Measurements from ENCODE around the gene KCNJ2.

DNA sequence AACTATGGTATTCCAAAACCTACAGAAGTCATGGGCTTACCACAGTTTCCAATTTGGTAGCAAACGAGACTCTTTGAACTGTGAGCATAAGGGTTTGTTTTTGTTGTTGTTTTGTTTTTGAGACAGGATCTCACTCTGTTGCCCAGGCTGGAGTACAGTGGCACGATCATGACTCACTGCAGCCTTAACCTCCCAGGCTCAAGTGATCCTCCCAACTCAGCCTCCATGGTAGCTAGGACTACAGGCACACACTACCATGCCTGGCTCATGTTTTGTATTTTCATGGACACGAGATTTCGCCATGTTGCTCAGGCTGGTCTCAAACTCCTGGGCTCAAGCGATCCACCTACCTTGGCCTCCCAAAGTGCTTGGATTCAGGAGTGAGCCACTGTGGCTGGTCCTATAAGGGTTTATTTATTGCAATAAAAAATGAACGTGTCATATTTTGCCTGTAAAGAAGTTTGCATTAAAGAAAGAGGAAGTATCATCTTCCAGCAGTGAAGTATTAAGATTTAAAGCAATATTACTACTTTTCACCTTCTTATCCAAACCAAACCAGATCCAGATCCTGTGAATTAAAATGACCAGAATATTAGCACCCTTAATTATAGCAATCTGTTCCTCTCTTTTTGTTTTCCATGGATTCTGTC, 37.2 kb downstream of the KCNJ2 start:
- TF ChIP-seq EZH2phosphoT487 (conservative IDR thresholded peaks at IDR 0.05; ENCODE audit: low read length) (no peak), CTCF (IDR thresholded peaks at IDR 0.05; ENCODE audit: insufficient read depth, low read length, poor library complexity, severe bottlenecking) (no peak)

All from SU-DHL-6 (cell line).